NT2/D1 (cell line): ENCODE results near the gene LRMDA.

ENCODE experiments used
- SUZ12 ChIP-seq: IDR thresholded peaks from 2 replicates; pipeline ENCODE4 v1.6.1; 2011; ENCODE audit not compliant: insufficient read length, insufficient read depth; ENCODE audit errors: extremely low read depth
- YY1 ChIP-seq: IDR thresholded peaks from 2 replicates; pipeline ENCODE4 v1.6.1; 2011; ENCODE audit not compliant: insufficient read length, insufficient read depth
- ZNF274 ChIP-seq: IDR thresholded peaks from 2 replicates; pipeline ENCODE4 v1.6.1; 2011; ENCODE audit warnings: mild to moderate bottlenecking, low read depth, low read length

- TF ChIP-seq SUZ12 (no peak), YY1 (no peak), ZNF274 (no peak)
Measured at GRCh38 chr10:75527542-75527941, 96.1 kb downstream of the LRMDA start.
